ENCODE data around the gene ANKMY1.

GRCh38 chr2:240513549-240514287 is 44.1 kb downstream of the ANKMY1 start:
- TF ChIP-seq CTCF (IDR thresholded peaks at IDR 0.05) (peak; percentile 58 to 95 (median 84)), POLR2A (IDR thresholded peaks at IDR 0.05) (no peak)
